Measurements from ENCODE around the gene TBPL1. TPM values are rescaled to one million over a fixed set of nuclear protein-coding genes. Genes with fewer than 3 reads are reported as not detected.
"Not testable (repeated sequence)": the region's sequence is repeated elsewhere in the genome, so short reads cannot be mapped to it uniquely, and the experiment has no call there.

The TBPL1 gene
- total RNA-seq, 4 donors from 2014 or later: 10.1 to 19.1 (median 13.7) TPM

GRCh38 chr6:133967347-133967746 lies 14.3 kb downstream of the TBPL1 start:
- H3K36me3 ChIP-seq: no peaks in the 10 kb centered on the region
- no peak for ATAC-seq
- peaks cover 0 to 8% (median 0%) of the 10 kb centered on the region in 3 donors for H3K4me1 ChIP-seq
- no peaks in the 10 kb centered on the region for H3K27me3 ChIP-seq
- H3K9me3 ChIP-seq: no peaks in the 10 kb centered on the region
- 90 to 100% methylated on average over 4 of the region's 4 CpGs for WGBS, 2 donors (ENCODE audit: low coverage in 1 of 2)
- TF ChIP-seq EP300 (IDR thresholded peaks at IDR 0.05) (no peak), POLR2AphosphoS5 (IDR thresholded peaks at IDR 0.05) (no peak), POLR2A (IDR thresholded peaks at IDR 0.05) (no peak)
- TF ChIP-seq, protein P1, sequence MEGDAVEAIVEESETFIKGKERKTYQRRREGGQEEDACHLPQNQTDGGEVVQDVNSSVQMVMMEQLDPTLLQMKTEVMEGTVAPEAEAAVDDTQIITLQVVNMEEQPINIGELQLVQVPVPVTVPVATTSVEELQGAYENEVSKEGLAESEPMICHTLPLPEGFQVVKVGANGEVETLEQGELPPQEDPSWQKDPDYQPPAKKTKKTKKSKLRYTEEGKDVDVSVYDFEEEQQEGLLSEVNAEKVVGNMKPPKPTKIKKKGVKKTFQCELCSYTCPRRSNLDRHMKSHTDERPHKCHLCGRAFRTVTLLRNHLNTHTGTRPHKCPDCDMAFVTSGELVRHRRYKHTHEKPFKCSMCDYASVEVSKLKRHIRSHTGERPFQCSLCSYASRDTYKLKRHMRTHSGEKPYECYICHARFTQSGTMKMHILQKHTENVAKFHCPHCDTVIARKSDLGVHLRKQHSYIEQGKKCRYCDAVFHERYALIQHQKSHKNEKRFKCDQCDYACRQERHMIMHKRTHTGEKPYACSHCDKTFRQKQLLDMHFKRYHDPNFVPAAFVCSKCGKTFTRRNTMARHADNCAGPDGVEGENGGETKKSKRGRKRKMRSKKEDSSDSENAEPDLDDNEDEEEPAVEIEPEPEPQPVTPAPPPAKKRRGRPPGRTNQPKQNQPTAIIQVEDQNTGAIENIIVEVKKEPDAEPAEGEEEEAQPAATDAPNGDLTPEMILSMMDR (IDR thresholded peaks at IDR 0.05): no peak
- H3K27ac ChIP-seq: no peak overlapping the region
- H3K4me3 ChIP-seq: no peak overlapping the region

DNA sequence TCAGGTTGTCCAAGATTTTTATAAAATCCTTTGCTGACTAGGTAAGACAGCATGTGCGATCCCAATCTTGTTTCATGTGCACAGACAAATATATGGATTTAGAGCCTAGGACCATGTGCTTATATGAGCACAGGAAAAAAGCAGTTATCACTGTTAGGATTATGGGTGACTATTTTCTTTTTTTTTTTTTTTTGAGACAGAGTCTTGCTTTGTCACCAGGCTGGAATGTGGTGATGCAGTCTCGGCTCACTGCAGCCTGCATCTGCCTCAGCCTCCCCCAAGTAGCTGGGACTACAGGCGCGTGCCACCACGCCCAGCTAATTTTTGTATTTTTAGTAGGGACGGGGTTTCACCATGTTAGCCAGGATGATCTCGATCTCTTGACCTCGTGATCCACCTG lies 14.8 kb downstream of the TBPL1 start:
- H3K4me3 ChIP-seq, H3K27me3 ChIP-seq, H3K36me3 ChIP-seq, H3K9me3 ChIP-seq, H3K27ac ChIP-seq, ATAC-seq: not testable (repeated sequence)
- 80 to 89% methylated on average over 6 to 8 of the region's 8 CpGs for WGBS, 2 donors (ENCODE audit: low coverage in 1 of 2)
- peaks cover 0 to 13% (median 0%) of the 10 kb centered on the region in 3 donors for H3K4me1 ChIP-seq

- TF ChIP-seq, protein P1 (IDR thresholded peaks at IDR 0.05): no peak
- no peak for TF ChIP-seq POLR2AphosphoS5 (IDR thresholded peaks at IDR 0.05)
- no peak for TF ChIP-seq EP300 (IDR thresholded peaks at IDR 0.05)
- TF ChIP-seq POLR2A (IDR thresholded peaks at IDR 0.05): no peak
- H3K36me3 ChIP-seq: no peaks in the 10 kb centered on the region
- no peak for ATAC-seq
- H3K27me3 ChIP-seq: no peaks in the 10 kb centered on the region
- no peak overlapping the region for H3K27ac ChIP-seq
- H3K4me1 ChIP-seq: peaks cover 0 to 28% (median 0%) of the 10 kb centered on the region in 3 donors
- WGBS, 2 donors (ENCODE audit: low coverage in 1 of 2): 86 to 92% methylated on average over 1 of the region's 1 CpG
- H3K4me3 ChIP-seq: no peak overlapping the region
- no peaks in the 10 kb centered on the region for H3K9me3 ChIP-seq
Measured at GRCh38 chr6:133969285-133969920, 16.4 kb downstream of the TBPL1 start.

- 68 to 84% methylated on average over 2 of the region's 2 CpGs for WGBS, 2 donors (ENCODE audit: low coverage in 1 of 2)
Measured at GRCh38 chr6:133969921-133970295, 16.9 kb downstream of the TBPL1 start.

DNA sequence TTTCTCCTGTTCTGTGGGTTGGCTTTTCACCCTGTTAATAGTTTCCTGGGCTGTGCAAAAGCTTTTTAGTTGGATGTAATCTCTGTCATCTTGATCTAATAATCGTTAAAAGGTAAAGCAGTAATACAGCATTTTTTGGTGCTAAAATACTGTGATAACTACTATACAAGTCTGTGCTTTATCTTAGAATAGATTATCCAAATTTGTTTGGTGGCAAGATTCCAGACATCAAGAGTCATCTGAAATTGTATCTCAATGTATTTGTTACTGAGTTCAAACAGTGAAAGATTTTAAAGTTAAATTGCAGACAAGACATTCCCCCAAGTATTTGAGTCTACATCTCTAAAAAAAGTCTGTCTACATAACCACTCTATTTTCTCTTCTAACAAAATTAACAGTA lies 18.8 kb downstream of the TBPL1 start:
- Histone ChIP-seq H3K27ac (no peak overlapping the region), H3K36me3 (no peaks in the 10 kb centered on the region), H3K9me3 (no peaks in the 10 kb centered on the region), H3K4me1 (peaks cover 0 to 36% (median 0%) of the 10 kb centered on the region in 3 donors), H3K27me3 (no peaks in the 10 kb centered on the region), H3K4me3 (no peak overlapping the region)
- TF ChIP-seq POLR2AphosphoS5 (IDR thresholded peaks at IDR 0.05) (no peak), POLR2A (IDR thresholded peaks at IDR 0.05) (no peak), EP300 (IDR thresholded peaks at IDR 0.05) (no peak)
- TF ChIP-seq, protein P1 (IDR thresholded peaks at IDR 0.05): no peak
- 63 to 73% methylated on average over 1 of the region's 1 CpG for WGBS, 2 donors (ENCODE audit: low coverage in 1 of 2)
- ATAC-seq: no peak

More at GRCh38 chr6:133969921-133970295, 16.9 kb downstream of the TBPL1 start:
- H3K36me3 ChIP-seq: no peaks in the 10 kb centered on the region
- no peak overlapping the region for H3K4me3 ChIP-seq
- H3K27ac ChIP-seq: no peak overlapping the region
- TF ChIP-seq POLR2A (IDR thresholded peaks at IDR 0.05): no peak
- no peak for TF ChIP-seq POLR2AphosphoS5 (IDR thresholded peaks at IDR 0.05)
- TF ChIP-seq, protein P1 (IDR thresholded peaks at IDR 0.05): no peak
- no peak for TF ChIP-seq EP300 (IDR thresholded peaks at IDR 0.05)
- no peaks in the 10 kb centered on the region for H3K9me3 ChIP-seq
- H3K4me1 ChIP-seq: peaks cover 0 to 33% (median 0%) of the 10 kb centered on the region in 3 donors
- ATAC-seq: no peak
- no peaks in the 10 kb centered on the region for H3K27me3 ChIP-seq
